HepG2 (cell line): Measurements from ENCODE around the gene RAB5B.

Source experiments
- ATF7 ChIP-seq, 2 experiments: fragments of 450-650 bp in 1 of 2; sonication (generic) in 1 of 2; formaldehyde crosslinking in 1 of 2; IDR thresholded peaks; 2 replicates each; pipeline versions ENCODE4 v1.4.0 to v1.6.1; 2016 to 2020; ENCODE audit warnings: antibody characterized with exemption in 1 of 2, mild to moderate bottlenecking in 1 of 2, missing genetic modification reagents in 1 of 2
- CHCHD3 ChIP-seq: sonication (generic); formaldehyde crosslinking; IDR thresholded peaks from 2 replicates; pipeline ENCODE4 v1.8.0; 2022; ENCODE audit warnings: mild to moderate bottlenecking, missing genetic modification reagents, moderate library complexity
- CTCF ChIP-seq: sonication (generic); formaldehyde crosslinking; IDR thresholded peaks from 2 replicates; pipeline ENCODE4 v1.5.0; 2020; ENCODE audit warnings: mild to moderate bottlenecking, missing genetic modification reagents, moderate library complexity
- FOXM1 ChIP-seq: sonication (generic); formaldehyde crosslinking; IDR thresholded peaks from 2 replicates; pipeline ENCODE4 v1.5.0; 2020; ENCODE audit warnings: missing genetic modification reagents
- HBP1 ChIP-seq: IDR thresholded peaks from 2 replicates; pipeline ENCODE4 v1.6.1; 2016; ENCODE audit warnings: low read depth, control low read depth
- HDAC6 ChIP-seq: fragments of 200-600 bp; sonication (generic); IDR thresholded peaks from 2 replicates; pipeline ENCODE4 v1.7.0; 2017; ENCODE audit warnings: mild to moderate bottlenecking, antibody characterized with exemption, low read length, low read depth
- MEIS2 ChIP-seq: sonication (generic); formaldehyde crosslinking; IDR thresholded peaks from 2 replicates; pipeline ENCODE4 v1.9.0; 2021; ENCODE audit warnings: mild to moderate bottlenecking, missing genetic modification reagents
- NR3C1 ChIP-seq: sonication (generic); formaldehyde crosslinking; IDR thresholded peaks from 2 replicates; pipeline ENCODE4 v1.4.0; 2020; ENCODE audit warnings: missing genetic modification reagents
- SRSF9 ChIP-seq: fragments of 200-400 bp; formaldehyde crosslinking; IDR thresholded peaks from 2 replicates; pipeline ENCODE4 v1.6.1; 2018; ENCODE audit warnings: borderline replicate concordance, mild to moderate bottlenecking, low read depth, low read length; ENCODE audit not compliant: insufficient read depth, poor library complexity, severe bottlenecking
- YY1 ChIP-seq: IDR thresholded peaks from 2 replicates; pipeline ENCODE4 v1.6.1; 2011; ENCODE audit warnings: low read length, low read depth, moderate library complexity, mild to moderate bottlenecking; ENCODE audit not compliant: insufficient read depth, insufficient replicate concordance
- ZNF12 ChIP-seq: sonication (generic); formaldehyde crosslinking; IDR thresholded peaks from 2 replicates; pipeline ENCODE4 v1.5.0; 2020; ENCODE audit warnings: missing genetic modification reagents
- ZNF549 ChIP-seq: sonication (generic); formaldehyde crosslinking; IDR thresholded peaks from 2 replicates; pipeline ENCODE4 v1.5.0; 2020; ENCODE audit warnings: missing genetic modification reagents
- TF ChIP-seq, protein P1 (sequence below): sonication (generic); formaldehyde crosslinking; IDR thresholded peaks from 2 replicates; pipeline ENCODE4 v1.5.0; 2020; ENCODE audit warnings: mild to moderate bottlenecking, missing genetic modification reagents, borderline replicate concordance

DNA sequence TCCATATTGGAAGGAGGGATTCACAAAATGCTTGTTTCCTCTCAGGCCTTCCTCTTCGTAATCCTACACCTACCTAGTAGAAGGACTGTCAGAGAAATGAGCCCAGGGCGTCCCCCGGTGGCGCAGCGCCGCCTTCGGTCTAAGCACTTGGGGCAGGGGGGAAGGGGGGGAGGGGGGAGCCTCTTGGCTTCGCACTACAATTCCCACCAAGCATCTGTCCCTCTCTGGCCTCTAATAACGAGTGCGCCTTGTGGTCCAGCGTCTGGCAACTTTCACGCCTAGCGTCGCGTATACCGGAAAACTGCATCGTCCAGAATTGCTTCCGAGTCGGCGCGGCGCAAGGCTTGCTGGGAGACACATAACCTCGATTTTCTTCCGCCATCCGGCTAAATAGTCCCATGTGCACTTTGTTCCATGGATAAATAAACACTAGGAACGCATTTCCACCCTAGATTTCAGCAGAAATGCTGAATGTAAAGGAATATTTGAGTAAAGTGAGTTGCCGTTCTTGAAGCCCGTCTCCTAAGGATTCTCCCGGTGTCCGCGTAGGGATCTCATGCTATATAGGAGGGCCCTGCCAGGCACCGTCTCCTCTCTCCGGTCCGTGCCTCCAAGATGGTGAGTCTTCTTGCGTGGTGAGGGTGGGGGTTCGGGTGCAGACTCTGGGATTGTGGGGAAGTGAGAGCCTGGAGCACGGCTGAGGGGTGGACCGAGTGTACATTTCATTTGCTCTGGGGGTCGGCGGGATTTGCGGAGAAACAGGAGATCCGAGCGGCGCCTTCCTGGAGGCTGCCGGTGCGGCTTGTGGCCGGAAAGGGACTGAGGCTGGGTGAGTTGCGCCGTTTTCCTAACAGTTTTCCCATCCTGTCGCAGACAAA is 67.9 kb downstream of the RAB5B start, which contains the start of gene RPS26:
- TF ChIP-seq FOXM1: 0 out of 2 replicates have a peak, but pooled peaks have one; percentile 33
- TF ChIP-seq YY1: peak; percentile 63
- peak; percentile 79 for TF ChIP-seq CTCF
- TF ChIP-seq CHCHD3 (CRISPR knock-in tag): no peak
- TF ChIP-seq SRSF9: no peak
- no peak for TF ChIP-seq ATF7 (IDR thresholded peaks at IDR 0.05)
- TF ChIP-seq ATF7 (CRISPR knock-in tag; IDR thresholded peaks at IDR 0.05): peak; percentile 35; the same call in 1 of the 2 replicates
- no peak for TF ChIP-seq NR3C1
- TF ChIP-seq, protein P1, sequence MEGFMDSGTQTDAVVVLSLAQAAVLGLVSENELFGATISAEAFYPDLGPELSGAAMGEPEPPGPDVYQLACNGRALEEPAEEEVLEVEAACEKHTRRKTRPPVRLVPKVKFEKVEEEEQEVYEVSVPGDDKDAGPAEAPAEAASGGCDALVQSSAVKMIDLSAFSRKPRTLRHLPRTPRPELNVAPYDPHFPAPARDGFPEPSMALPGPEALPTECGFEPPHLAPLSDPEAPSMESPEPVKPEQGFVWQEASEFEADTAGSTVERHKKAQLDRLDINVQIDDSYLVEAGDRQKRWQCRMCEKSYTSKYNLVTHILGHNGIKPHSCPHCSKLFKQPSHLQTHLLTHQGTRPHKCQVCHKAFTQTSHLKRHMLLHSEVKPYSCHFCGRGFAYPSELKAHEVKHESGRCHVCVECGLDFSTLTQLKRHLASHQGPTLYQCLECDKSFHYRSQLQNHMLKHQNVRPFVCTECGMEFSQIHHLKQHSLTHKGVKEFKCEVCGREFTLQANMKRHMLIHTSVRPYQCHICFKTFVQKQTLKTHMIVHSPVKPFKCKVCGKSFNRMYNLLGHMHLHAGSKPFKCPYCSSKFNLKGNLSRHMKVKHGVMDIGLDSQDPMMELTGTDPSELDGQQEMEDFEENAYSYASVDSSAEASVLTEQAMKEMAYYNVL (CRISPR knock-in tag): peak; percentile 76; the same call in 1 of the 2 replicates
- no peak for TF ChIP-seq HDAC6
- TF ChIP-seq ZNF549 (CRISPR knock-in tag): no peak
- TF ChIP-seq HBP1 (CRISPR knock-in tag): peak; percentile 54; the same call in 1 of the 2 replicates
- 0 out of 2 replicates have a peak, but pooled peaks have one; percentile 11 for TF ChIP-seq ZNF12 (CRISPR knock-in tag)
- TF ChIP-seq MEIS2 (CRISPR knock-in tag): peak; percentile 48; the same call in 1 of the 2 replicates
